CMK (cell line): ENCODE measurements around the gene NPB.

Experiments
- DNase-seq: peaks from one replicate; pipeline ENCODE4 v3.0.0-alpha.2; 2010; ENCODE audit warnings: low read depth

The NPB gene

DNA sequence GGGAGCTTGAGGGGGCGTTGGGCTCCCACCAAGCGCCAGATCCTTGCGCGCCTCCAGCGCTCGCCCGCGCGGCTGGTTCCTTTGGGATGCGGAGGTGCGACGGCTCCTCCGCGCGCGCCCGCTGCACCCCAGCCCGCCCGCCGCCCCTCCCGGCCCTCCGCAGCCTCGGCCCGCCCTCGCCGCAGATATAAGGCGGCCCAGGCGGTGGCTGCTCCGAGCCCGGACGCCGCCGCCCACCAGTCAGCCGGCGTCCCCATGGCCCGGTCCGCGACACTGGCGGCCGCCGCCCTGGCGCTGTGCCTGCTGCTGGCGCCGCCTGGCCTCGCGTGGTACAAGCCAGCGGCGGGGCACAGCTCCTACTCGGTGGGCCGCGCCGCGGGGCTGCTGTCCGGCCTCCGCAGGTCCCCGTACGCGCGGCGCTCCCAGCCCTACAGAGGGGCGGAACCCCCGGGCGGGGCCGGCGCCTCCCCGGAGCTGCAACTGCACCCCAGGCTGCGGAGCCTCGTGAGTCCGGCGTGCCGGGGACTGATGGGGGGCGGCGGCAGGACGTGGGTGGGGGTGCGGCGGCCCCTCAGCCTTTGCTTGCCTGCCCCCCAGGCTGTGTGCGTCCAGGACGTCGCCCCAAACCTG lies at the start of gene NPB:
Gene NPB (plus strand): TSS at position 216 of the 630 bp plus-strand sequence. CDS start 40 bp downstream, at position 256.
- no peak for DNase-seq

DNA sequence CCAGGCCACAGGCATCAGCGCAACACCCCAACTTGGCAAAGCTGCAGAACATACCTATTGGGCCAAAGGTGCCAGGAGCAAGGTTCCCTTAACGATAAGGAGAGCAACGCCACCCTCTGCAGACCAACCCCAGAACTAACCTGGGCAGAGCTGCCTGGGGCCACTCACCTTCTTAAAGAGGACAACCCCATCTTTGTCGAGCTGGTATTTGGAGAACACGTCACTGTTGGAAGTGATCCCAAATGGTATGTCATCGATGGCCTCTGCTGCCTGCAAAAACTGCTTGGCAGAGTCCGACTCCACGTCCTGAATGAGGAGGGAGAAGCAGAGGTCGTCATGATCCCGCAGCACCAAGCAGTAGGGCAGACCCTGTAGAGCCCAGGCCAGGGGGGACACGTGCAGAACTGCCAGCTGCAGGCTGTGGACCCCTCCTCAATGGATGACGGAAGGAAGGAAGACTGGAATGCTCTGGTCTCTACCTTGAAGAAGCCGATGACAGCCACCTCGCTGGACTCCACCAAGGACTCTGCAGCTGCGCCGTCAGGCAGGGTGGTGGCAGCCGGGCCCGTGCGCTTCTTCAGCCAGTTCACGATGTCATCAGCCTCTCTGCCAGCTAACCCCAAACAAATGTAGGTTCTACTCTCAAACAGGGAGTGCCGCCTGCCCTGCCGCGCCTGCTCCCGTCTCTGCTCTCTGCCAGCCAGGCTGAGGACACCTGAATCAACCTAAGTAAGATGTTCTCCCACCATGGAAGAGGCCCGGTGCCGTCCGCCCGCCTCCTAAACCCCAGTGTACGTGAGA lies 46.9 kb upstream of the NPB start:
- DNase-seq: no peak

DNA sequence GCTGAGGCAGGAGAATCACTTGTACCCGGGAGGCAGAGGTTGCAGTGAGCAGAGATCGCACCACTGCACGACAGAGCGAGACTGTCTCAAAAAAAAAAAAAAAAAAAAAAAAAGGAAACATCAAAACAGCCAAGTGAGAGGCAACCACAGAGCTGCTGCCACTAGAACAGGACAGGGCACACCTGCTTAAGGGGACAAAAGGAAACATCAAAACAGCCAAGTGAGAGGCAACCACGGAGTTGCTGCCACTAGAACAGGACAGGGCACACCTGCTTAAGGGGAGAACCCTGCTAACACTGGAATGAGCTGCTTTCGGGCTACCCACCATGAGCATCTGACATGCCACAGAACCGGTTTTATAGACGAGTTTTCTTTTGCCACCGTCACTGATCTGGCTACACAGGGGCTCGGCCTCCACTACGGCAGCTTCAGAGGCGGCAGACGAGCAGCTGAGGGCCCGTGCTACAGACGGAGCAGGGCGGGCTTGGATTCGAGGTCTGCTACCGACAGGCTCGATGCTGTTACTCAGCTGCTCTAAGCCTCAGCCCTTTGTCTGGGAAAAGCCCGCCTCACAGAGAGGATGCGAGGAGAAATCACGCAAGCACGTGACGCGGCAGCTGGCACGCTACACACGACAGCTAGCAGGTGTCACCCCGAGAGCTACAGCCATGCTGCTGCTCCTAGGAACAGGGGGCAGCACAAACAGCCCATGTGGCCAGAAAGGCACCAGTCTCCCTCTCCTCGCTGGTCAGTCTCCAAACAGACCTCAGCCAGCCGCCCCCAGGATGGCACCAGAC lies 43.7 kb upstream of the NPB start:
- no peak for DNase-seq

GRCh38 chr17:81858967-81859905 lies 42.8 kb upstream of the NPB start:
- no peak for DNase-seq

GRCh38 chr17:81859906-81860755 lies 41.9 kb upstream of the NPB start, which contains the start of gene P4HB:
Gene P4HB, minus strand, starts transcription at chr17:81860535. Its CDS starts 64 bp downstream, at chr17:81860471.
- no peak for DNase-seq

DNA sequence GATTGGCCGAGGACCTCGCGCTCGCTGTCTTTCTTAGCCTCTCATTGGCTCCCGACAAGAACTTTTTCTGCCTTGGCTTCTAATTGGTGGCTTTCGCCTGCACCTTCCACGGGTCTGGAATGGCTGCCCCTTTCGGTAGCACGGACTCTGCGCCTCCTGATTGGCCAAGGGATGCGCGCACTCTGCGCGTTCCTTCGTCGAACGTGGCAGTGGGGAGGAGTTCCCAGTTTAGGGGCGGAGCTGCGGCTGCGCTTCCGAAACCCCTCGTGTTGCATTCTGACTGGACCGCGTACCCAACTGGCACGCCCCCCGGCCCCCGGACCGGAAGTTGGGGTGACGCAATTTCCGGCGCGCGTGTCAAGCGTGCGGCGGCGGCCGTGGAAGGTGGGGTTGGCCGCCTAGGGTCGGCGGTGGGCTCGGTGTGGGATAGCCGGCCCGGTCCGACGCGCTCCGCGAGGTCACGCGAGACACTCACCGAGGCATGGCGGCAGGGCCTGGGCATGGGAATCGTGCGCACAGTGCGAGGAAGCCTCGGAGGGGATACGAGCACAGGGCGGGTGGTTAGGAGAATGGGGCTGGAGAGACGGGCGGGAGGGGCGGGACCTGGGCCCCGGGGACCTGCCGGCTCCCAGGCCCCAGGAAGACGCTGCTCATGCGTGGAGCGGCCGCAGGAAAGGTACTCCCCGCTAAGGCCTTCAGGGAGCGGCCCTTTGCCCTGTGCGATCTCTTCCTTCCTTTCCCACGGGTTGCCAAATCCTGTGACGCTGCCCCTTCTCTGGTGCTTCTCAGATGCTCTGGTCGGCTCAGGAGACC lies 41.1 kb upstream of the NPB start:
- DNase-seq: peak; percentile 100

DNA sequence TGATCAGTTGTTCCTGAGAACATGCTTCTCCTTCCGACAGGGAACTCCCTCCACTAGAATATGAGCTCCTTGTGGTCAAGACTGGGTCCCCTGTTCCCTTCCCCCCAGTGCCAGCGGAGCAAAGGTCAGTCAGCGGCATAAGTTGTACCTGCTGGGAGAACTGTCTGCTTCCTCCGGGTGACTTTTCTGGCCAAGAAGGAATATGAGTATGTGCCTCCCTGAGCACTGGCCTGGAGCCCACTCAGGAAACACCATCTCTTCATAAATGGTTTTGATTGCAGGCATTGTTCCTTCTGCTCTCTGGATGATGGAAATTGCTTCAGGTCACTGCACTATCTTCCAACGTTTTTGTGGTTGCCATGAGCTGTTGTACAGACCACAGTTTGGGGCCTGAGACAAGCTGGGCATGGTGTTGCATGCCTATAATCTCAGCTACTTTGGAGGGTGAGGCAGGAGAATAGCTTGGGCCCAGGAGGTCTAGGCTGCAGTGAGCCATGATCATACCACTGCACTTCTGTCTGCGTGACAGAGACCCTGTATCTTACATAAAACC lies 38.8 kb upstream of the NPB start:
- no peak for DNase-seq

DNA sequence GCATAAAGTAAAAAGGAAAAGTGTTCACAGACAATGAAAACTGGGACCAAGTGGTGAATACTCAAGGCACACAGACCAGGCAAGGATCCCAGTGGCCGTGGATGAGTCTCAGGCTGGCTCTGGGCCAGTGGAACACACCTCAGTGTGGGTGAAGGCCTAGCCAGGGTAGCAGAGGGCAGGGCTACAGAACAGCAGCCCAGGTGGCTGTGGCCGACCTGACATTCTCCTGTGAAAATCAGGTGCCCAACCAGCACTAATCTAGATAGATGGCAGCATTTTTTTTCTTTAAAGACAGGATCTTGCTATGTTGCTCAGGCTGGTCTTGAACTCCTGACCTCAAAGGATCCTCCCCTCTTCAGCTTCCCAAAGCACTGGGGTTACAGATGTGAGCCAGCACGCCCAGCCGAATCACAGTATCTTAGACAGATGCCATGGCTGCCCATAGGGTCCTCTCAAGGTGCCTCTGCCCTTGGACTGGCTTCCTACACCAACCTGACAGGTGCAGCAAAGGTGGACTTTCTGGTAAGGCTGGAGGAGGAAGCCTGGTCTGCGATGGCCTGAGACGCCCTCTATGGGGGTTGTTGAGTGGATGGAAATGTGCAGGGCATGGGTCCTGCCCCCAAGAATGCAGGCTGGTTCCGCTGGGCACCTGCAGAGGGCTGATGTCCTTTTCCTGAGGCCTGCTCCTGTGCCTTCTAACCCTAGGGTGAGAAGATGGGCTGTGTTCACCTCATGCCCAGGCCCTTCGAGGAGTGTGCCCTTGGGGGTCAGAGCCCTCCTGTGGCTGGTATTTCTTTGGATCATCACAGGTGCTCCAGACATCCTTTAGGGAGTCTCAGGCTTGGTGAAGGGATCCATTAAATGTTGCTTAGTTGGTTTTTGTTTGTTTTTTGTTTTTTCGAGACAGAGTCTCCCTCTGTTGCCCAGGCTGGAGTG lies 37.9 kb upstream of the NPB start:
- DNase-seq: no peak

GRCh38 chr17:81865358-81865732 lies 36.7 kb upstream of the NPB start:
- no peak for DNase-seq

- no peak for DNase-seq
Observed at GRCh38 chr17:81865733-81866439, 36.2 kb upstream of the NPB start.

GRCh38 chr17:81866440-81867169 lies 35.4 kb upstream of the NPB start:
- DNase-seq: no peak

GRCh38 chr17:81867170-81867990 lies 34.7 kb upstream of the NPB start:
- no peak for DNase-seq

DNA sequence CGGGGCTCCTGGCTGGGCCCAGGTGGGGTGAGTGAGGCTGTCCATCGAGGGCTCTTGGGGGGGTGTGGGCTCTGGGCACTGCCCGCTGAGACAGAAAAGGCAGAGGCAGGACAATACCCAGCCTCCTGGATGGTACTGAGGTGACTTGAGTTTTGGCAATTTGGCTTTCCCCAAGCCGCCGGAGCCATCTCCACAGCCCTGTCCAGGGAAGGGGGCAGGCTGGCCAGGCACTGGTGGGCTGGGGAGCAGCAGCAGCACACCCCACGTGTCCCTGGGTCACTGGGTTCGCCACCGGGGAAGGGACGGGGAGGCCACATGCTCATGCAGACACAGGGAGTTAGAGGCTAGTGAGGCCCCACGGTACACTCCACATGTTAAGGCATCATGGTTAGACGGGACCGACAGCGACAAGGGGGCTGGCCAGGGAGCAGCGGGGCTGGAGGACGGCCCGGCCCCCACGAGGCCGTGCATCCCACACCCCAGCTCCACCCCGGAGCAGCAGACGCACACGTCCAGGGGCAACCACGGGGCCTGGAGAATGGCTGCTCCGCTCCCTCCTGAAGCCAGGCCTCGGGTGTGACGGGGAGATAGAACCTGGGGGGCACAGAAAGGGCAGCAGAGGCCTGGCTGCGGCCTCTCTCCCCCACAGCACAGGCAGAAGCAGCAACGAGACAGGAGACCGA lies 33.9 kb upstream of the NPB start:
- no peak for DNase-seq

DNA sequence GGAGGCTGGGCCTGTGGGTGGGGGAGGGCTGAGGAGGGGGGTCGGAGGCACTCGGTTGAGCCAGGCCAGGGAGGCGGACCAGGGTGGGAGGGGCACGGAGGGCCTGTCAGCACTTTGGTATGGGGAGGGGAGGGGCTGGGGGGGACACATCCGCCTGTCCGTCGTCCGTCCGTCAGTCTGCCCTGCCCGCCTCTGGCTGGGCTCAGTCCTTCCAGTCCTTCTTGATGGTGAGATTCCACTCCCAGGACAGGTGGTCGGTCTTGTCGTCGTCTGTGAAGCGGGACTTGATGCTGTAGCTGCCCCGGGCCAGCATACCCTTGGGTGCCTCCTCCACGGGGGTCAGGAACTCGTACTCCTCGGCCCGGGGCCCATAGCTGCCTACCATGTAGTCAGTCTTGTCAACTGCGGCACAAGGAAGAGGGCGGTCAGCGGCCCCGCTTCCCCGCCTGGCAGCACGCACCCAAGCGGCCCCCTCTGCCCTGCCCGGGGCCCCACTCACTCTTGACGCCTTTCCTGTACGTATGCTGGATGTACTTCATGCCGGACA lies 33.3 kb upstream of the NPB start:
- DNase-seq: no peak
